Pancreas (tissue), 10 donors: ENCODE data around the gene SPHKAP. TPM values are rescaled to one million over a fixed set of nuclear protein-coding genes. Genes with fewer than 3 reads are reported as not detected.
"Not testable (repeated sequence)": the region's sequence is repeated elsewhere in the genome, so short reads cannot be mapped to it uniquely, and the experiment has no call there.

Experiments used
- ATAC-seq, 4 donors: fragments of 200-7000 bp; cut with Tn5 transposase; one replicate each; pipeline versions ENCODE4 v1.8.0 to v1.9.1; 2020; ENCODE audit warnings: mild to moderate bottlenecking in 4 of 4, moderate library complexity in 4 of 4
- DNase-seq, 6 donors: peaks; one replicate each; pipeline ENCODE4 v3.0.0-alpha.2; 2020
- FAIRE-seq: peaks from 2 replicates; lab custom pipeline; 2012; peaks lifted over from hg19 to GRCh38; lab: Jason Lieb, UNC
- H3K27ac ChIP-seq, 4 donors: fragments of 200-600 bp; sonication (generic); 1 replicate in 3 of 4; 2 replicates in 1 of 4; pipeline versions ENCODE4 v1.5.0 to v1.8.0; 2020
- H3K27me3 ChIP-seq, 4 donors: fragments of 200-600 bp; one replicate each; pipeline ENCODE4 v1.8.0; 2021
- H3K36me3 ChIP-seq, 3 donors: fragments of 200-600 bp; sonication (generic) in 1 of 3; one replicate each; pipeline versions ENCODE4 v1.5.0 to v1.8.0; 2020 to 2021
- H3K4me1 ChIP-seq, 3 donors: fragments of 200-600 bp; one replicate each; pipeline ENCODE4 v1.8.0; 2021
- H3K4me3 ChIP-seq, 4 donors: fragments of 200-600 bp; sonication (generic) in 2 of 4; one replicate each; pipeline versions ENCODE4 v1.5.0 to v1.8.0; 2020 to 2021
- H3K9me3 ChIP-seq, 4 donors: fragments of 200-600 bp; one replicate each; pipeline ENCODE4 v1.8.0; 2021
- CTCF ChIP-seq, 4 donors: fragments of 200-600 bp; sonication (generic) in 3 of 4; IDR thresholded peaks; one replicate each; pipeline versions ENCODE4 v1.5.0 to v1.8.0; 2021; ENCODE audit warnings: antibody characterized with exemption in 4 of 4
- WGBS, 2 donors: extraction: QIAGEN DNeasy Blood & Tissue Kit; methylation state at CpG; one replicate each; pipeline ENCODE4 v1.1.7; 2013; 5-methylcytosine and 5-hydroxymethylcytosine counted together
- intact Hi-C, 3 donors: fragments of 100-400 bp; cut with DNase I; formaldehyde crosslinking; loops; one replicate each; pipeline versions ENCODE4 v1.11.1 to v1.14.2; 2022
- polyA plus RNA-seq, 2 donors: library from polyadenylated mRNA; stranded (reverse); fragments of 200-250 nt; gene quantifications; one replicate each; pipeline ENCODE4 v1.2.3, GENCODE V29; 2013
- total RNA-seq, 6 donors: library from RNA; stranded (reverse); fragmentation: NEBNext Ultra II Directional in 4 of 6; extraction: Animal tissue kit (Norgen Biotek cat#: 25700) in 4 of 6; gene quantifications; one replicate each; pipeline versions ENCODE4 v1.2.1 to v1.2.4, GENCODE V29; 2021 to 2023
- donor health status: healthy with polysubstance abuse.
- donor health status: DM: no; HTN: no; CAD: no; lungs with moderate emphysema.
- donor health status: DM: no; HTN: no; CAD: no.
- donor health status: control.
- donor health status: control.
- donor health status: Bipolar disorder and iron deficiency.
- donor health status: DM: yes; HTN: yes; CAD: no.
- donor health status: DM: no; HTN: no; CAD: no.
- donor health status: DM: no; HTN: no; CAD: no.
- donor health status: DM: yes; HTN: yes; CAD: no.

The SPHKAP gene
- total and polyA plus RNA-seq, 8 donors: under 0.01 to 0.06 (median 0.02) TPM; not detected in 5

GRCh38 chr2:228083131-228083530 is 98.4 kb downstream of the SPHKAP start:
- no peak for FAIRE-seq
- no peak for ATAC-seq
- Histone ChIP-seq H3K27ac (no peak overlapping the region), H3K9me3 (no peaks in the 10 kb centered on the region), H3K36me3 (no peaks in the 10 kb centered on the region), H3K4me3 (no peak overlapping the region), H3K4me1 (no peaks in the 10 kb centered on the region), H3K27me3 (no peaks in the 10 kb centered on the region)
- WGBS, 2 donors: 74 to 93% methylated on average over 2 of the region's 2 CpGs
- no peak for DNase-seq
- intact Hi-C loops: no loop called here
- no peak for TF ChIP-seq CTCF (IDR thresholded peaks at IDR 0.05)

- no peak for ATAC-seq
- 60 to 65% methylated on average over 3 of the region's 3 CpGs for WGBS, 2 donors
- H3K4me1 ChIP-seq: no peaks in the 10 kb centered on the region
- intact Hi-C loops: no loop called here
- no peaks in the 10 kb centered on the region for H3K27me3 ChIP-seq
- FAIRE-seq: no peak
- DNase-seq: no peak
- no peaks in the 10 kb centered on the region for H3K9me3 ChIP-seq
- H3K27ac ChIP-seq: no peak overlapping the region
- H3K4me3 ChIP-seq: no peak overlapping the region
- TF ChIP-seq CTCF (IDR thresholded peaks at IDR 0.05): no peak
- H3K36me3 ChIP-seq: no peaks in the 10 kb centered on the region
Measured at GRCh38 chr2:228082571-228082970, 98.9 kb downstream of the SPHKAP start.

- peak in 1 of 6 donors; percentile 25 for DNase-seq
- ATAC-seq: no peak
- Histone ChIP-seq H3K27ac (no peak overlapping the region), H3K36me3 (no peaks in the 10 kb centered on the region), H3K27me3 (no peaks in the 10 kb centered on the region), H3K9me3 (no peaks in the 10 kb centered on the region), H3K4me1 (no peaks in the 10 kb centered on the region), H3K4me3 (no peak overlapping the region)
- TF ChIP-seq CTCF (IDR thresholded peaks at IDR 0.05): no peak
- 92 to 98% methylated on average over 3 of the region's 3 CpGs for WGBS, 2 donors
- FAIRE-seq: no peak
- intact Hi-C loops: no loop called here
Measured at GRCh38 chr2:228079194-228079593, 102.3 kb downstream of the SPHKAP start.

- H3K27ac ChIP-seq, H3K9me3 ChIP-seq, H3K27me3 ChIP-seq, H3K4me3 ChIP-seq, FAIRE-seq, intact Hi-C loops, H3K4me1 ChIP-seq, DNase-seq, H3K36me3 ChIP-seq, ATAC-seq: not testable (repeated sequence)
- WGBS, 2 donors: 66 to 67% methylated on average over 1 of the region's 1 CpG
Measured at GRCh38 chr2:228076695-228077094, 104.8 kb downstream of the SPHKAP start.

GRCh38 chr2:228072669-228073068 is 108.8 kb downstream of the SPHKAP start:
- no peaks in the 10 kb centered on the region for H3K27me3 ChIP-seq
- ATAC-seq (no peak), DNase-seq (no peak), FAIRE-seq (no peak)
- H3K36me3 ChIP-seq: no peaks in the 10 kb centered on the region
- WGBS, 2 donors: 66 to 69% methylated on average over 3 of the region's 3 CpGs
- intact Hi-C loops: no loop called here
- no peaks in the 10 kb centered on the region for H3K9me3 ChIP-seq
- H3K4me3 ChIP-seq: no peak overlapping the region
- H3K27ac ChIP-seq: no peak overlapping the region
- TF ChIP-seq CTCF (IDR thresholded peaks at IDR 0.05): no peak
- no peaks in the 10 kb centered on the region for H3K4me1 ChIP-seq
